DMS153 treated with DMSO at 0.1 percent for 48 hours (cell line): ENCODE results near the gene FST.

Experiments used
- DNase-seq: peaks from one replicate; lab custom pipeline; 2025; ENCODE audit not compliant: unreplicated experiment; lab: John Stamatoyannopoulos, UW

Gene FST

DNA sequence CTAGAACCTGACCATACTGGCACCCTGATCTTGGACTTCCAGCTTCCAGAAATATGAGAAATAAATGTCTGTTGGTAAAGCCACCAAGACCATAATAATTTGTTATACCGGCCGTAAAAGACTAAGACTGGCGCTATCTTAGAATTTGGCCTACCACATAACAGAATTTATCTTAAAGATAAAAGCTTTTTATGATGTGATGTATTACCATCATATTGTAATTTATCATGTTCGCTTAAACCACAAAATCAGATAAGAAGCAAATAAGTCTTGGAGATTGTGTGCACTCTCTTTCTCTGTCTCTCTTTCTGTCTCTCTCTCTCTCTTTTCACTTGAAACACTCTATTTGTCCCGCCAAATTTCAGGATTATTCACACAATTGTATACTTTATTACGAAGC, 35.6 kb downstream of the FST start:
- DNase-seq: no peak

DNA sequence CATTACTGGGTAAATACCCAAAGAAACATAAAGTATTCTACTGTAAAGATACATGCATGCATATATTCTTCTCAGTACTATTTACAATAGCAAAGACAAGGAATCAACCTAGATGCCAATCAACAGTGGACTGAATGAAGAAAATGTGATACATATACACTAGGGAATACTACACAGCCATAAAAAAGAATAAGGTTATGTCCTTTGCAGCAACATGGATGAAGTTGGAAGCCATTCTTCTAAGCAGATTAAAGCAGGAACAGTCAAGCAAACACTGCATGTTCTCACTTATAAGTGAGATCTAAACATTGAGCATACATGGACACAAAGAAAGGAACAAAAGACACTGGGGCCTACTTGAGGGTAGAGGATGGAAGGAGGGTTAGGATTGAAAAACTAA, 40.4 kb downstream of the FST start:
- no peak for DNase-seq
